GM18502 (cell line): ENCODE measurements around the gene KDM4C.
A peak's percentile ranks its signal among the peaks of the same experiment; 100 is the strongest.
"Not testable (repeated sequence)": the region's sequence is repeated elsewhere in the genome, so short reads cannot be mapped to it uniquely, and the experiment has no call there.

Source experiments
- ATAC-seq: cut with Tn5 transposase; IDR thresholded peaks from one replicate; pipeline ENCODE4 v1.9.1; 2021; ENCODE audit warnings: mild to moderate bottlenecking; ENCODE audit not compliant: unreplicated experiment, poor library complexity

Gene KDM4C

DNA sequence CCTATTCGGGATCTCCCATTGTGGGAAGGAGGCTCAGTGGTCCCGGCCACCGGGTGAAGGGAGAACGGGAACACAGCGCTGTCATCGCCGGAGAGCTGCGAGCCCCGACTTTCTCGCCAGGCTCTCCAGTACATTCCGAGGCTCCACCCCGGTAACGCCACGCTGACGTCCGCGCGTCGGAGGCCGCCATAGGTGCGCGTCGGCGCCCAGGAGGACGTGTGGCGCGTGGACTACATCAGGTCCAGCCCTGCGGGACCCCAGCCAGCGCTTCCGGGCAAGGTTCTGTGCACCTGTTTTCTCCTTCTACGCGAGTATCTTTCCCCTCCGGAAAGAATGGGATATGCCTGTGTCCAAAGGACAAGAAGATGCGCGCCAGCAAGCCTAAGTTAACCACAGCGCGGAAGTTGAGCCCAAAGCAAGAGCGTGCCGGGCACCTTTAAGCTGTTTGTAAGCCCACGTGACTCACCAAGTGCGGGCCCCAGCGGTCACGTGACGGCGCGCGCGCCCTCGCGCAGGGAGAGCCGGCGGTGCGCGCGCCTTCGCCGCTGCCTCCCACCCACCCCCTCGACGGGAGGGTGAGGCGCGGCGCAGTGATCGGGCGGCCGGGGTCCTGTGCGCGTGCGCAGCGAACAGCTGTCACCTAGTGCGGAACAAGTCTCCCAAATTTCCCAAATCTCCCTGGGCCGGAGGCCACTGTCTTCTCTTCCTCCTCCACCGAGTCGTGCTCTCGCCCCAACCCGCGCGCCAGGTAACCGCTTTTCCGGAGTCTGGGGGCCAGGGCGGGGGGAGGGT, at the start of gene KDM4C:
KDM4C (plus strand) TSS at position 518 of the 792 bp plus-strand sequence. CDS start 35,016 bp downstream, outside the sequence.
- peak; percentile 84 for ATAC-seq

DNA sequence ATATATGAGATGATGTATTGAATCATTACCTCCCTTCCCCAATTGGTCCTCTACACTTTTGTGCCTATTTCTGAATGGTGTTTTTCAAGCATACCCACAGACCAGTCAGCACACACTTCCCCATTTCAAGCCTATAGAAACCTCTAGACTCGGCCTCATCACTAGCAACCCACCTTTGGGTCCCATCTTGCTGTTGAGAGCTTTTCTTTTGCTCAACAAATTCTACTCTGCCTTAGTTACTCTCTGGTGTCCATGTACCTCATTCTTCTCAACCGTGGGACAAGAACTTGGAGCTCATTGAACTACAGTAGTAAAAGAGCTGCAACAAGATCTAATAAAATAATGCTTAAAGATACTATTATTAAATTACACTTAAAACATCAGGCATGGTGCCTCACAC, 49.0 kb upstream of the KDM4C start:
- ATAC-seq = no peak

DNA sequence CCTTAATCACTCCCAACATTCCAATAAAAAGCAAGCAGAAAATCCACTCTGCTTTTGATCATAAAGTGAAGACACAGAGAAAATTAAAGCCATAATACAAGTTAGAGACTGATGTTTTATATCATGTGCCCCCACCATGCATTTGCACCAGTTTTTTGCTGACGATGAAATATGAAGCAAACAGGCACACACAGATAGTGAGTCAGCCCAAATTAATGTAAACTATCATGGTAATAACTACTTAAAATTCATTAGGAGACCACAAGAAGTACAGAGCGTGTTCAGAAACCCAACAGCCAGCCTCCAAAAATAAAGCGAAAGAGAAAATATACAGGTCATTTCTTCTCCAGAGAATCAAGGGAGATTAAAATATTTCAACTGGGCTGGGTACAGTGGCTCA, 46.4 kb upstream of the KDM4C start:
- ATAC-seq = no peak

DNA sequence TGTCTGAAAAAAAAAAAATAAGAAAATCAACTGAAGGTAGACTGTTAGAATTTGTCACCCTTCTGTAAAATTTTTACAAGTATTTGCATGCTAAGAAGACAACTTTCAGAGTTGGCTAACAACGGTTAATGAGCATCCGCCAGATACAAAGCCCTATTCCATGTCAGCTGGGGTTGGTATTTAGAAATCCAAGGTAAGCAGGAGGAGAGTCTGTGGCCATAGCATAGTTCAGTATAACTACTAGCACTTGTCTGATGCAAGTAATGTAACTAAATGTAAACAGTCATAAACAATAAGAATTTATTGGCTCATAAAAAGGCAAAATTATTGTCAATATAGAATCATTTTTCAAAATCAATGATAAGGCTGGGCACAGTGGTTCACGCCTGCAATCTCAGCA, 45.7 kb upstream of the KDM4C start:
- no peak for ATAC-seq

DNA sequence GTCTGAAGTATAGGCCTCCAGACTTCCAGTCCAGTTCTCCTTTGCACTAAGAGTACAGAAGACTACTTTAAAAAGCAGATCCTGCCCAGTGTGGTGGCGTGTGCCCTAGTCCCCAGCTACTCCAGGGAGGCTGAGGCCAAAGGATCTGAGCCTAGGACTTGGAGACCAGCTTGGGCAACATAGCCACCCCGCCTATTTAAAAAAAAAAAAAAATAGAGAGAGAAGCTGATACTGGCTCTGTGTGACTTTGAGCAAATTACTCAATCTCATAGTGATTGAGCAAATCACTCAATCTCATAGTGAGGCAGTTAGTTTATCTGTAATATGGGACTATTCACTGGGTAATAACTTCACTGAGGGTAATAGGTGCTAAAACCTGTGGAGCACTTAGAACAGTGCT, 43.6 kb upstream of the KDM4C start:
- no peak for ATAC-seq

DNA sequence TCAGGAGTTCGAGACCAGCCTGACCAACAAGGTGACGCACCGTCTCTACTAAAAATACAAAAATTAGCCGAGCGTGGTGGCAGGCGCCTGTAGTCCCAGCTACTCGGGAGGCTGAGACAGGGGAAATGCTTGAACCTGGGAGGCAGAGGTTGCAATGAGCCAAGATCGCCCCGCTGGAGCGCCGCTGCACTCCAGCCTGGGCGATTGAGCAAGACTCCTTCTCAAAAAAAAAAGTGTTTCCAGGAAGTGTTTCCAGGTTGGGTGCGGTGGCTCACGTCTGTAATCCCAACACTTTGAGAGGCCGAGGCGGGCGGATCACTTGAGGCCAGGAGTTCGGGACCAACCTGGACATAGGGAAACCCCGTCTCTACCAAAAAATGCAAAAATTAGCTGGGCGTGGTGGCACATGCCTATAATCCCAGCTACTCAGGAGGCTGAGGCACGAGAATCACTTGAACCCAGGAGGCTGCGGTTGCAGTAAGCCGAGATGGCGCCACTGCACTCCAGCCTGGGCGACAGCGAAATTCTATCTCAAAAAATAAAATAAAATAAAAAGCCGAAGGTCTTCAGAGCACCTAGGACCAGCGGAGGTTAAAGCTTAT, 42.5 kb upstream of the KDM4C start:
- ATAC-seq = not testable (repeated sequence)

DNA sequence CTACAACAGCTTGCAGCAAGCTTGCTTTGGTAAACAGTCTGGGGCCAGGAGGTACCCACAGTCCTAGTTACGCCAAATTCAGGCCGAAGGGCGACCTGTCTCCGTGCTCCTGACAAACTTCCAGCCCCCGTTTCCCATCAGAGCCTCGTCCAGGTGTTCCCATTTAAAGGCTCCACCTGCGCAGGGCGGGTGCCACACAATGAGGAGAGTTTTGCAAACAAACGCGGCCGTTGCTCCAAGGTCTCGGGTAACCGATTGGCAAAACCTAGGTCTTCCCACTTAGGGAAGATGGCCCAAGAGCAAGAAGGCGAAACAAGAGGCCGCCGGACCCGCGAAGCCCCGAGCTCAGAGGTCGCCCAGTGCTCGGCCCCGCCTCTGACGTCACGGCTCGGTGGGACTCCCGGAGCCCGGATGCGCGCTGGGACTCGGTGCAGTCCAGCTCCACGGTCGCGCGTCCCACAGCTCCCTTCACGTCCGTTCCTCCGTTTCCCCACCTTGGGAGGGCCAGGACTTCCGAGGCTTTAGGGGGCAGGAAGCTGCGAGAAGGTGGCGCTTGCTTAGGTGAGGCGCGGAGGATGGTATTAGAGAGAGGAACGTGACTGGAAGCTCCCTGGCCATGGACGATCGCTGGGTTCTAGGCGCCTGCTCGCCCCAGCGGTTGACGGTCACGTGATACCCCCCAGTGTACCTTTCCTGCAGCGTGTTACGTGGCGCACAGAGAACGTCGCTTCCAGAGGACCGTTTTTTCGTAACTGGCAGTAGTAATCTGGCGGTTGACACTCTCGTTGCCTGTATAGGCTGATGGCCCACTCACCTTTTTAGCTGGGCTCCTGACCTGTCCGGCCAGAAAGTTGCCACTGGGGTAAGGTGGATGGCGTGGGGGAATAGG, 41.8 kb upstream of the KDM4C start:
- no peak for ATAC-seq

DNA sequence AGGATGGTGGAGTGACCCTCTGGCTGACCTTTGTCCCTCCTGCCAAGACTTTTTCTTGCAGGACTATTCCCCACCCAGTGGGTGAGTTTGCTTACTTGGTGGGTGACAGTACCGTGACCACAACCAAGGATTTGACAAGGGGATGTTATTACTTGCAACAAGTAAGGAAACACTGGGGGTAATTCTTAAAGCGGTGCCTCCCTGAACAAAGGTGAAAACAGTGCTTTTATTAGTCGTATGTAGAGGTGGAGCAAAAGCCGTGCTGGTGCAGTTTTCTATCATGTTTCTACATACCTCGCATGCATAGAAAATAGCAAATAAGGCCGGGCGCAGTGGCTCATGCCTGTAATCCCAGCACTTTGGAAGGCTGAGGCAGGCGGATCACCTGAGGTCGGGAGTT, 41.0 kb upstream of the KDM4C start:
- no peak for ATAC-seq

DNA sequence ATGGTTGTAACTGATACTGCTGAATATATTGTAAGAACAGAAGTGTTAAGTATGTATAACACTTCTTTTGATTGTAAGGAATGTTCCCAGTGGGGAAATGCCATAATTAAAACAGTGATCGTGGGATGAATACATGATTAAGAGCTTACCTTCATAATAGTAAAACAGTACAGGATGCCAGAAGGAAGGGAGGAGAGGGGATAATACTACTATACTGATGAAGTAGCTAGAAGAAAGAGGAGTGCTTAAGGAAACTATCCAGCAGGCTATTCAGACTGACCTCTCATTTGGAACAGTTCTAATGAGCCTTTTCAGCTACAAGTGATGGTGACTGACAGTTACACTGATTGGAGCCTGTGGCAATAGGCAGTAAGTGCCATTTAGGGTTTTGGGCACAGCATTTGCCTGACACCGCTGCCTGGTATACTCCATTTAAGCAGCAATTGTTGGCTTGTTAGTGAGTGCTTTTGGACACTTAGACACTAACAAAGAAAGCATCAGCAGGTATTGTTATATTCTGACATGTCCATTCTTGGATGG, 33.8 kb upstream of the KDM4C start:
- ATAC-seq = no peak

DNA sequence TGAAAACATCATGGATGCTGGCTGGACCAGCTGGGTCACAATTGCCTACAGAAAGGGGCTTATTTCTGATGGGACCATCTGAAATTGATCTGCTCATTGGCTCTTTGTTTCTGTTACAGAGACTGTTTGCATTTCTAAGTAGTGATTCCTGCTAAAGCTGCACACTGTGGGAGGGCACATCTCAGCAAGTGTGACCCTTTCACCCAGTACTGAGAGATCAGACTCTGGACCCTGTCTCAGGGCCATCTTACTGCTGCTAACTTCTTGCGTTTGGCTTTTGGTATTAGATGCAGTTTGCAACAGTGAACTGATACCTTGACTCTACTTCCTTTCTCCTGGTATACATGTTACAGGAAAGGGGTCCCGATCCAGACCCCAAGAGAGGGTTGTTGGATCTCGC, 24.5 kb upstream of the KDM4C start:
- ATAC-seq = no peak

DNA sequence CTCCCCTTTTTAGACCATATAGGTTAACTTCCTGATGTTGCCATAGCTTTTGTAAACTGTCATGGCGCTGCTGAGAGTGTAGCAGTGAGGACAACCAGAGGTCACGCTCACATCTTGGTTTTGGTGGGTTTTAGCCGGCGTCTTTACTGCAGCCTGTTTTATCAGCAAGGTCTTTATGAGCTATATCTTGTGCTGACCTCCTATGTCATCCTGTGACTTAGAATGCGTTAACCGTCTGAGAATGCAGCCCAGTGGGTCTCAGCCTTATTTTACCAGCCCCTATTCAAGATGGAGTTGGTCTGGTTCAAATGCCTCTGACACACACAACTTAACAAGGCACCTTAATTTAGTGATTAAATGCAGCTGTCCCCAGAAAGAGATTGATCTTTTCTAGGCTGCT, 23.9 kb upstream of the KDM4C start:
- no peak for ATAC-seq

DNA sequence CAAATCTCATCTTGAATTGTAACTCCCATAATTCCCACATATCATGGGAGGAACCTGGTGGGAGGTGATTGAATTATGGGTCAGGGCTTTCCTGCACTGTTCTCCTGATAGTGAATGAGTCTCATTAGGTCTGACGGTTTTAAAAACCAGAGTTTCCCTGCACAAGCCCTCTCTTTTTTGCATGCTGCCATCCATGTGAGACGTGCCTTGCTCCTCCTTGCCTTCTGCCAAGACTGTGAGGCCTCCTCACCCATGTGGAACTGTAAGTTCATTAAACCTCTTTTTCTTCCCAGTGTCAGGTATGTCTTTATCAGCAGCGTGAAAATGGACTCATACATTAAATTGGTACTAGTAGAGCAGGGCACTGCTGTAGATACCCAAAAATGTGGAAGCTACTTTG, 22.4 kb upstream of the KDM4C start:
- ATAC-seq = no peak

DNA sequence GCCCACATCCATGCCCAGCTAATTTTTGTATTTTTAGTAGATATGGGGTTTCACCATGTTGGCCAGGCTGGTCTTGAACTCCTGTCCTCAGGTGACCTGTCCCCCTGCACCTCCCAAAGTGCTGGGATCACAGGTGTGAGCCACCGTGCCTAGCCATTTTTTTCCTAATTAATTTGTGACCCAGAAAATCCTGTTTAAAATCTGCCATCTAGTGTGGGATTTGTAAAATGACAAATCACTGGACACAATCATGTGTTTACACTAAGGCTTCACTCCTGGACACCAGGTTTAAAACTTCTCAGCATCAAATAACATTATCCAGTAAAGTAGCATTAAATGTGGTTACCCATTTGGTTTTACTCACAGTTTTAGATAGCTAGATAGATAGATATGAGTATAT, 18.6 kb upstream of the KDM4C start:
- no peak for ATAC-seq

DNA sequence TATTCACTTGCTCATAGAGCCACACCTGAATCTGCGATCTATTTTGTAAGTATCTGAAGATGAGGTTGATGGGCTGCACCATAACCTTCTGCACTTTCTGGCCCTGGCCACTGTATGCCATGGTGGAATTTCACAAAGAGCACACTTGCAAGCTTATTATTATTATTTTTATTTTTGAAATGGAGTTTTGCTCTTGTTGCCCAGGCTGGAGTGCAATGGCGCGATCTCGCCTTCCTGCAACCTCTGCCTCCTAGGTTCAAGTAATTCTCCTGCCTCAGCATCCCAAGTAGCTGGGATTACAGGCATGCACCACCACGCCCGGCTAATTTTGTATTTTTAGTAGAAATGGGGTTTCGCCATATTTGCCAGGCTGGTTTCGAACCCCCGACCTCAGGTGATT, 8.9 kb upstream of the KDM4C start:
- ATAC-seq = not testable (repeated sequence)

DNA sequence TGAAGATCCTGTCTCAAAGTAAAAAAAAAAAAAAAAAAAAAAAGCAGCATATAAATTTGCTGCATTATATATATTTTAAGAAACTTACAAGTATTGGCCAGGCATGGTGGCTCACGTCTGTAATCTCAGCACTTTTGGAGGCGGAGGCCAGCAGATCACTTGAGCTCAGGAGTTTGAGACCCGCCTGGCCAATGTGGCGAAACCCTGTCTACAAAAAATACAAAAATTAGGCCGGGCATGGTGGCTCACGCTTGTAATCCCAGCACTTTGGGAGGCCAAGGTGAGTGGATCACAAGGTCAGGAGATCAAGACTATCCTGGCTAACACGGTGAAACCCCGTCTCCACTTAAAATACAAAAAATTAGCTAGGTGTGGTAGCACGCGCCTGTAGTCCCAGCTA, 2.9 kb upstream of the KDM4C start:
- ATAC-seq = not testable (repeated sequence)

DNA sequence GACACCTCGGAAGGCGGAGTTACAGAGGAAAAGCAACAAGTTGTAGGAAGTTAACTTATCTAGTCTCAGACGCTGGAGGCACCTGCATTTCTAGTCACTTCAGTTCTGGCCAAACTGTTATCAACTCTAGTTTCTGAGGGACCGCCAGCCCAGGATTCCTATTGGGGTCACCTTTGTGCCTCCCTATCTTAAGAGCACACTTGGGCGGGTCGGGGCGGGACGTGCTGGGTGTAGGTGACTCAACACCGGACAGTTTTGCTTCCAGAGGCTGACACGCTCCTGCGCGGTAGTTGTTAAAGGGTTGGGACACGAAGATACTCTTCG, 679 bp upstream of the KDM4C start:
- ATAC-seq = peak; percentile 41

DNA sequence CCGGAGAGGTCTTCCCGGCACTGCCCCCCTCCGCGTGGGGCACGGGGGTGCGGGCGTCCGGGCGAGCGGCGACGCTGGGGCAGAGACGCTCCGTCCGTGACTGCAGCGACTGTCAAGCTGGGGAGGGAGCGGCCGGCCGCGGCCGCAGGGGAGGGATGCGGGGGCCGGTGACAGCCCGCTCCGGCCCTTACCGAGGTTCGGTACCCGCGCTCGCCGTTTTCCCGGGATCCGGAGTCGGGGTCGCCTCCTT, 400 bp downstream of the KDM4C start:
- peak; percentile 12 for ATAC-seq

DNA sequence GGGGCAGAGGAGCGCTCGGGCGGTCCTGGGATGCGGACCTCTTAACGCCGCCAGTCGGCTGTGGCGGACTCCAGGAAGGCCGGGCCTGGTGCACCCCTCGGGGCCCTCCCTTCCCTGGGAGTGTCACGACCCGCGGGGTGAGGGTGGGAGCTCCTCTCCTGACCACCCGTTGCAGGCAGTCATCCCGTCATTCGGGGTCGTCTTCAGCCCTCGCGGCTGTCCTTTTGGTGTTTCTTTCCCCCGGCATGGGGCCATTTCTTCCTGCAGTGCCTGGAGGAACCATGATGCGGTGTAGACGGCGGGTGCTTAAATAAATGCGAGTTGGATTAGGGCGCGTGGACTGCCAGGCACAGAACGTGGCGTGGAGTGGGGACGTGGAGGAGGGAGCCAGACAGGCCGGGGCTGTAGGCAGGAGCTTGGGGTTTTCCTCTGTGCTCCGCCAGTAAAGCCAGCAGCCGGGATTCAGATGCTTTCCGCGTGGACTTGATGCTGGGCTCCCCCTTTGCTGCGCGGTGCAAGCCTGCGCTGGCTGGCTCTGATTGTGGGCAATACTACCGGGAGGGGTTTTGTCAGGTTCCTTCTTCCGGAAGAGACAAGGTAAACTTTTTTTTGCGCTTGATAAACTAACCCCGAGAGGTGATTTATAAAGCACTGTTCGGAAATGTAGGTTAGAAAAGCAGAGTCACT, 868 bp downstream of the KDM4C start:
- peak; percentile 27 for ATAC-seq

DNA sequence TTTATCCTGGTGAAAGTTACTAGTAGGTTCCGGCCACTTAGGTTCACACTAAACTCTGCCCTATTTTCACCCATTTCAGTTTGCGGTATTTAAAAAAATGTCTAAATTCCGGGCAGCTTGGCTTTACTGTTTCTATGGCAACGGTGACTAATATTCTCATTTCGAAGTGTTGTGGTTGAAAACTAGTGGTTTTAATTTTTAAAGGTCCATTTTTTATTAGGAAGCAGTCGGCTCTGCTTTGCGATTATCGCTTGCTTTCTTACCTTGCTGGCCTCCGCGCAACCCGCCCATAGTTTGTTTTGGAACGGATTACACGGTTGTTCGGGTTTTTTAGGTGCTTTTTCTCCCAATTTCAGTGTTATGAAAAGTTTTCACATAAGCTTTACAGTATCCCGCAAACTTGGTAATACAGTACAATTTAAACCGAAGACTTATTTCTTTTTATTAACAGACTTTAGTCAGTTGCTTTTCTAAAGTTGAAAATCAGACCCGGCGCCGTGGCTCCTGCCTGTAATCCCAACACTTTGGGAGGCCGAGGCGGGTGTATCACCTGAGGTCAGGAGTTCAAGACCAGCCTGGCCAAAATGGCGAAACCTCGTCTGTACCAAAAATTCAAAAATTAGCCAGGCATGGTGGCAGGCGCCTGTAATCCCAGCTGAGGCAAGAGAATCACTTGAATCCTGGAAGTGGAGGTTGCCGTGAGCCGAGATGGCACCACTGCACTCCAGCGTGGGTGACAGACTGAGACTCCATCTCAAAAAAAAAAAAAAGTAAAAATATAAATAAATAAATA, 1.6 kb downstream of the KDM4C start:
- peak; percentile 17 for ATAC-seq

DNA sequence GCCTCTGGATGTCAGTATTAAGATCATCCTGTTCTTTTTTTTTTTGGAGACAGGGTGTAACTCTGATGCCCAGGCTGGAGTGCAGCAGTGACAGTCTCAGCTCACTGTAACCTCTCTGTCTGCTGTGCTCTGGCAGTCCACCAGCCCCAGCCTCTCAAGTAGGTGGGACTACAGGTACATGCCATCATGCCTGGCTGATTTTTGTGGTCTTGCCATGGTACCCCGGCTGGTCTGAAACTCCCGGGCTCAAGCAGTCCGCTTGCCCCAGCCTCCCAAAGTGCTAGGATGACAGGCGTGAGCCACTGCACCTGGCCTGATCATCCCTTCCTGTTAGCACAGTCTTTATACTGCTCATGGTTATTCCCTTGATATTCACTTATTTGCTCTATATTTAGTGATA, 3.5 kb downstream of the KDM4C start:
- no peak for ATAC-seq
